HG03196 (cell line): ENCODE results near the gene SERPINH1.
A peak's percentile ranks its signal among the peaks of the same experiment; 100 is the strongest.
"Not testable (repeated sequence)": the region's sequence is repeated elsewhere in the genome, so short reads cannot be mapped to it uniquely, and the experiment has no call there.

ENCODE experiments used
- ATAC-seq: cut with Tn5 transposase; IDR thresholded peaks from one replicate; pipeline ENCODE4 v1.9.1; 2021; ENCODE audit not compliant: unreplicated experiment

Gene SERPINH1

GRCh38 chr11:75572744-75573143 is 10.7 kb downstream of the SERPINH1 start:
- ATAC-seq, result no peak

DNA sequence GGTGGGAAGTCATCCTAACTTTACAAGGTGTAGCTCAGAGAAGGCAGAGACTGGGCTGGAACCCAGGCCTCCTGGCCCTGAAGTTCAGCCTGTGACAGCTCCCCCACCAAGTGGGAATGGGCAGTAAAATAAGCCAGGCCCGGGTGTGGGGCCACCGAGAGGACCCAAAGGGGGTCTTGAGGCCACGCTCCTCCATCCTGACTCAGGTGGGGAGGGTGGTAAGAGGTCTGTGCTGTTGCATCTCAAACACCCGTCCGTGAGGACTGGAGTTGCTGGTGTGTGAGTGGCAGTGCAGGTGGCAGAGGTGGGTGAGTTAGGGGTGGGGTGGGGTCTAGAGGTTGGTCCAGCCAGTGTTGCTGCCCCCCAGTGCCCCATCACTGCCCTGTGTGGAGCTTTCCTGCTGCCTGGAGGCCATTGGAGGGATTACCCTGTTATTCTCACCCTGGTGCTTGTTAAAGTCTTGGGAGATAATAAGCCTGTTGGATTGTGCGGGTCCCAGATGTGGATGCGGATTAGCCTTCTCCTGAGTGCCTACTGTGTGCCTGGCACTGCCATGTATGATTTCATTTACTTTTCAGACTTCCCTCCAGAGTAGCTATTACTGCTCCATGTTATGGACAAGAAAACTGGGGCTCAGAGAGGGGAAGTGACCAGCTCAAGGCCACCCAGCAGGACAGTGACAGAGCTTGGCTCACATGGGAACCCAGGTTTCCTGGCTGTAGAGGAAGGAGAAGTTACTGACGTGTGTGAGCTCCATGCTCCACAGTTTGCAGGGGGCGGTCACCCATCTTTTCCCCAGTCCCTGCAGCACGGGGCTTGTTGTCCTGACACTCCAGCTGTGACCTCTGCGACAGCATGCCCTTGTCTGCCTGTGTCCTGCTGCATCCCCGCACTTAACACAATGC is 12.9 kb downstream of the SERPINH1 start:
- ATAC-seq, result no peak

GRCh38 chr11:75576017-75576416 is 14.0 kb downstream of the SERPINH1 start:
- no peak for ATAC-seq

- peak; percentile 43 for ATAC-seq
Measured at GRCh38 chr11:75576499-75576918, 14.5 kb downstream of the SERPINH1 start.

- no peak for ATAC-seq
Measured at GRCh38 chr11:75577207-75577606, 15.2 kb downstream of the SERPINH1 start.

GRCh38 chr11:75578977-75579376 is 16.9 kb downstream of the SERPINH1 start:
- no peak for ATAC-seq

DNA sequence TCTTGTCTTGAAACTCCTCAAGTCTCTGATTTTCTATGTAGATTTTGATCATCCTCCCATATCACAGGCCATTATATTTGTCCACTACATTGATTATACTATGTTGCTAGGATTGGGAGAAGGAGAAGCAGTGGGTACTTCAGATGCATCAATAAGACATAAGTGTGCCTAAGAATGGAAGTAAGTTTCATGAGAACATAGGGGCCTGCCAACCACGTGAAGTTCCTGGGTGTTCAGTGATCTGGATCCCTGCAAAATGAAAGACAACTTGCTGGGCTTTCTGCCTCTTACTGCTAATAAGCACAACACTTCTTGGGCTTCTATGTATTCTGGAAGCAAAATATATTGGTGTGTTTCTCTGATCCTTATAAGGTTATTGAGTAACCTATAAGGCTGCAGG is 17.8 kb downstream of the SERPINH1 start:
- no peak for ATAC-seq

GRCh38 chr11:75582506-75582894 is 20.4 kb downstream of the SERPINH1 start:
- ATAC-seq, result no peak

GRCh38 chr11:75582895-75583717 is 21.1 kb downstream of the SERPINH1 start:
- ATAC-seq, result no peak

DNA sequence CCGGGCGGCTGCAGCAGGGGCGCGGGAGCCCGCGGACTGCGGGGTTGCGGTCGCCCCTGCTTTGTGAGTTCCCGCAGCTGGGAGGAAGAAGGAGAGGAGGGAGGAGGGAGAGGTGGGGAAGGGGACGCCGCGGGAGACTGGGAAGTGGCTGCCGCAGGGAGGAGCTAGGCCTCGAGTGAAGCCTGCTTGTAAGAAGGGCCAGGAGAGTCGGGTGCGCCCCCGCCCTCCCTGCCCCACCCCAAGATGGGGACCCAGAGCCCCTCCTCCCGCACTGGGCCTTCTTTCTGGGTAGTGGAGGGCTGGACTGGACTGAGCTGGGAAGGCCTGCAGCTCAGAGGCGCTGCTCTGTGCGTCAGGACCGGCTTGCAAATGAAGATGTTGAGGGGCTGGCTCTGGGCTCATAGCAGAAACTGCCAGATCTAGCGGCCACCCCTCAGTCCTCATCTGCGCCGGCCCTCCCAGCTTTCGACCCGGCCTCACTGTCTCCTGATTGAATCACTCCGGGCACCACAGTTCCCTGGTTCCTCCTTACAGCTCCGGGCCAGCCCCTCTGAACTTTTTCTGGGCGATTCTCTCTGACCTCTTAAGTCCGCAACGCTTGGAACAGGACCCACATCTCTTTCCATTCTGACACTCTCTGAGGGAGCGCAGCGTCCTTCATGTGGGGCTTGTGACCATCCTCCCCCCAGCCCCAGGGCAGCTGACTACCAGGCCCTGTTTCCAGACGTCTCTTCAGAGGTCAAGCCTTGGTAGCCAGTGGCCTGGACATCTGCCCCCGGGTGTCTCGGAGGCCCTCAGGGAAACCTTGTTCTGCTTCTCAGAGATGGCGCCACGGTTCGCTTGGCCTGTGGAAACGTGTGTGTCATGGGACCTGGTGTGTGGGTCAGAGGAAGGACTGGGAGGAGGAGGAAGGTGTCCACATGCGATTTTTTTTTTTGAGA is 21.9 kb downstream of the SERPINH1 start:
- no peak for ATAC-seq

GRCh38 chr11:75584659-75585292 is 22.7 kb downstream of the SERPINH1 start:
- not testable (repeated sequence) for ATAC-seq

DNA sequence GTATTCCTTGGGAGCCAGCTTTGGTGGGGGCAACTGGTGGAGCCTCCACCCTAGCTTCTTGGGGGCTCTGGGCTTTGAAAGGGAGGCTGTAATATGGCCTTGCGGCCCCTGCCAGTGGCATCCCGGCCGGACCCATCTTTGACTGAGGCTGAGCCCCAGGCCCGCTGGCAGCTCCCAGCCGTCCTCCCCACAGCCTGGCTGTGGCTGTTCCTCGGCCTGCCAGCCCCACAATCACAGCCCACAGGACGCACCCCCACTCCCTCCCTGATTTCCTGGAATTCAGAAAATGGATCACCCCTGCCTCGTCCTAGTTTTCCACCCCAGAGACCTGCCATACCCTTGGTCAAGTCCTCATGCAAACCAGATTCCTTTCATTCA is 23.2 kb downstream of the SERPINH1 start:
- ATAC-seq, result no peak

DNA sequence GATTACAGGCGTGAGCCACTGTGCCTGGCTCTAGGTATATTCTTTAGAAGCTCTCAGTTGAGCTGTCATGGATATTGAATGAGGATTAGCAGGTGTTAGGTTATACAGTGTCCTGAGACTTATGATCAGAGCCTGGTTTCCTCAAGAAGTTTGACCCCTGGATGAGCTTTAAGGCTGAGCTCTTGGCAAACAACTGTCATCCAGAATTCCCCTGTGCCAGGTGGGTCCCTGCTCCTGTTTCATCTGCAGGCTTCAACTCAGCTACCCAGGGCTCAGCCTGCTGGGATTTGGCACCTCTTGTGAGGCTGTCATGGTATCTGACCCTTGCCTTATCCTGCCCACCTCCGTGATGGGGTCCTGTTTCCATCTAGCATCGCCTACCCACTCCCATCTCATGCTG is 24.3 kb downstream of the SERPINH1 start:
- ATAC-seq, result no peak

DNA sequence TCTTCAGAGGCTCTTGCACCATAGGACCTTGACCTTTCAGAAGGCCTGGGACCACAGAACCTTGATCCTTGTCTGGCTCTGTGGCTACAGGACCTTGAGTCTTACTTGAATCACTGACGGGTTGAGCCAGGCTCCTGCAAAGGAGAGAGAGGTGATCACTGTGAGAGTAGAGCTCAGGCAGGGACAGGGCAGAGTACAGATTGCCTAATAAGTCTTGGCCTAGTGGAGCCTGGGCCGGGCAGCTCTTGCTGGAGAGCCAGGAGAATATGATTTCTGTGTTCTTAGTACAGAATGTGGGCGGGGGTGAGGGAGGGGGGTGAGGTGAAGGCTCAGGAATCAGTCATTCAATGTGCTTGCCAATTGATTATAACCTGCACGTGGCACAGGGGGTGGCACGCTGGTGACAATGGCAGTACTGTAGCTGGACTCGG is 26.0 kb downstream of the SERPINH1 start:
- ATAC-seq, result no peak

DNA sequence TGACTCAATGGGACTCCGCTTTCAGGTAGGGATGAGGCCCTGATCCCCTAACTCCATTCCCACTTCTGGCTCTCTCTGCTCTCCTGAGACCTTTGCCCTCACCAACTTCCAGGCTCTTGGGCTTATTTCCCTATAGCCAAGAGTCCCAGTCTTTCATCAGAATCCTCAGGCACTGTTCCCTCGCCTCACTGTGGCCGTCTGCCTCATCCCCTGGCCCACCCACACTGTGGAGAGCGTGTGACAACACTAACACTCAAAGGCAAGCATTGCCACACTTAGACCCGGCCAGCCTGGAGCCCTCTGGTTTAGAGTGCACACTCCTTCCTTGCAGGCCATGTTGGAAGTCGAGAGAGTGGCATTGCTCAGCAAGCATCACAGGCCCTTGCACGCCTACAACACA is 27.0 kb downstream of the SERPINH1 start:
- no peak for ATAC-seq

DNA sequence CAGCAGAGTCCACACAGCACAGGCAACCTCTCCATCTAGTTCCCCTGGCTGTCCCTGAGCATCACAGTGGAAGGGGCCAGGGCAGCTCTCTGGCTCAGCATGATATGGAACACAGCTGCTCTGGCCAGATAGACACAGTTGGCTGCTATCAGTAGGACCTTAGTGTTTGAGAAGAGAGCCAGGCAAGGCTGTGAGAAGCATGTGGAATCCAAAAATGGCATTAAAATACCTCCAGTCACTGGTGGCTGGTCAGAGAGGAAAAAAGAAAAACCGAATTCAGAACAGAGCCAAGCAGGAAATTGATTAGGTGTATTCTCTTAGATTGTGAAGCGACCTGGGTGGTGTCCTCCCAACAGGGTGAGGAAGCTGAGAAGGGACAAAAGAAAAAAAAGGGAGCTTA is 27.9 kb downstream of the SERPINH1 start:
- no peak for ATAC-seq

DNA sequence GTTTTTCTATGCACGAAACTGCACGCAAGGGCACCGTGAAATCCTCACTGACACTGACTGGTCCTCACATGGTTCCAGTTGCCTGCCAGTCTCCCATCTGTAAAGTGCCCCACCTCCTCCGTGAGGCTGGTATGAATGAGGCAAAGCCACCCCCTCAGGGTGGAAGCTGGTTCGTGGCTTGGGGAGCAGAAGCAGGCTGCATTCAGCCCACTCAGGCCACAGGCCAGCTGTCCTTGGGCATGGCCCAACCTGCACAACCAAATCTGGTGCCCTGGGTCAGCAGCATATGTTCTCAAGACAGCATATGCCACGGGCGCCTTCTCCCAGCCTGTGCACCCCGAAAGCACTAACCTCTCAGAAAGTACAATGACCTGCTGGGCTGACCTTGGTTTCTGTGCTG is 29.3 kb downstream of the SERPINH1 start:
- no peak for ATAC-seq

DNA sequence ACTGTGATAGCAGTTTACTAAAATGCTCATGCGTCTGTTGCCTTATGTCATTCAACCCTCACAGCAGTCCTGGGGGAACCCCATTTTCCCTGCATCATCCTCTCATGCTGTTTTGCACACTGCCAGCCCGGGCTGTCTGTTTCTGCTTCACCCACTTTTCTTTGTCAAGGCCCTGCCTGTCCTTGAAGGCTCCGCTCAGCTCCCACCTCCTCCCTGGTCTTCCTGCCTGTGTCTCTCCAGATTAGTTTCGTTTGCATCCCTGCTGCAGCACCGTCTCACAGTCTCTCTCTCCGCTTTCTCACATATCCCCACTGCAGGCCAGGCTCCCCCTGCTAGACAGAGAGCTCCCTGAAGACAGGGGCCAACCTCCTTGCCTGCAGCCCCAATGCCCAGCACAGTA is 29.9 kb downstream of the SERPINH1 start:
- no peak for ATAC-seq

DNA sequence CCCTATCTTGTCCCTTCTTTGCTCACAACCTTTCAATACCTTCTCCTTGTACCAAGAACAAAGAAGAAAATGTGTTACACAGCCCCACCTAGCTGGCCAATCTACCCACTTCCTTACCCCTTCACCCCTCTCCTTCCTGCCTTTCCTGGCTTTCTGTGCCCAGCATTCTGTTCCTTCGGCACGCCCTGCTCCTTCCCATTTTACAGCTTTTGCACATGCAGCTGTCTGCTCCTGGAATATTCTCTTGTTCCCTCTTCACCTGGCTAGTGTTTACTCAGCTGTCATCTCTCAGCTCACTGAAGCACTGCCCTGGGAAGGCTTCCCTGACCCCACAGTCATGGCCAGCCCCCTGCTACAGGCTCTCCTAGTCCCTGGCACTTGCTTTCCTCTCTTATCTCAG is 30.7 kb downstream of the SERPINH1 start:
- ATAC-seq, result no peak

DNA sequence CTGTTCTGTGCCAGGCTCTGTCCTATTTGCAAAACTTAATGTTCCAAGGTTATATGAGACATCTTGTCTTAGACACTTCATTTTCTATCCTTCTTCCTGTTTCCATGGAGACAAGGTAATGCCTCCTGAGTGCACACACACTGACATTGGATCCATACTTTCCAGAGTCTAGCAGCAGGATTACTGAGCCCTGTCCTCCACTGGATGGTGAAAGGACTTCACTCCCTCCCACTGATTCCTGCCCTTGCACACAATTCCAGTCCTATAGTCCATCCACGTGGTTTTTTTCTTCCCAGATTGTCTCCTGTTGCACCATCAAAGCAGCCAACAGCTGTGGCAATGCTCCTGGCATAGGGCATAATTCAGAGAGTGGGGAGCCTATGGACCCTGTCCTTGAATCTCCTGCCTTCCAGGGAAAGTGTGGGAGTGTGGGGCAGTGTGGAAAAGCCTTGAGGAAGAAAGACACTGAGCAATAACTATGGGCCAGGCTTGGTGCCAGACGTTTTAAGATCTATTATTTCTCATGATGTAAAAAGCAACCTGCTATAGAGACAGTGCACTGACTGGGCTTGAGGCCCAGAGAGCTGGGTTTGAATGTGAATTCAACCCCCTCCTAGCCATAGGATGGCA is 31.3 kb downstream of the SERPINH1 start:
- ATAC-seq, result no peak
